Spleen (tissue), 11 donors: Measurements from ENCODE around the gene KIAA1210. TPM values are rescaled to one million over a fixed set of nuclear protein-coding genes. Genes with fewer than 3 reads are reported as not detected.

Experiments
- DNase-seq: peaks from one replicate; pipeline ENCODE4 v3.0.0-alpha.2; 2020
- H3K27ac ChIP-seq, 8 donors: fragments of 200-600 bp; sonication (generic) in 7 of 8; 1 replicate in 4 of 8; 2 replicates in 4 of 8; pipeline versions ENCODE4 v1.5.0 to v1.8.0; 2016 to 2021; ENCODE audit warnings: inconsistent platforms in 4 of 8, mild to moderate bottlenecking in 4 of 8, moderate library complexity in 1 of 8
- H3K27me3 ChIP-seq, 7 donors: fragments of 200-600 bp; sonication (generic) in 6 of 7; replicated peaks in 1 of 7; 1 replicate in 4 of 7; 2 replicates in 3 of 7; pipeline versions ENCODE4 v1.5.0 to v1.8.0; 2016 to 2021; ENCODE audit warnings: inconsistent platforms in 3 of 7, mild to moderate bottlenecking in 1 of 7
- H3K36me3 ChIP-seq, 6 donors: fragments of 200-600 bp; sonication (generic) in 5 of 6; 1 replicate in 4 of 6; 2 replicates in 2 of 6; pipeline versions ENCODE4 v1.5.0 to v1.8.0; 2016 to 2021; ENCODE audit warnings: inconsistent platforms in 2 of 6
- H3K4me1 ChIP-seq, 6 donors: fragments of 200-600 bp; sonication (generic) in 5 of 6; 1 replicate in 3 of 6; 2 replicates in 3 of 6; pipeline versions ENCODE4 v1.5.0 to v1.8.0; 2016 to 2021; ENCODE audit warnings: inconsistent platforms in 3 of 6
- H3K4me3 ChIP-seq, 8 donors: fragments of 200-600 bp; sonication (generic) in 7 of 8; 1 replicate in 4 of 8; 2 replicates in 4 of 8; pipeline versions ENCODE4 v1.5.0 to v1.8.0; 2016 to 2021; ENCODE audit warnings: inconsistent platforms in 4 of 8, mild to moderate bottlenecking in 4 of 8, moderate library complexity in 2 of 8
- H3K9me3 ChIP-seq, 8 donors: fragments of 200-600 bp; sonication (generic) in 7 of 8; 1 replicate in 4 of 8; 2 replicates in 4 of 8; pipeline versions ENCODE4 v1.5.0 to v1.8.0; 2016 to 2021; ENCODE audit warnings: inconsistent platforms in 4 of 8
- CTCF ChIP-seq, 11 experiments: fragments of 200-600 bp in 7 of 11; fragments of 450-650 bp in 4 of 11; sonication (generic) in 4 of 11; IDR thresholded peaks in 8 of 11; conservative IDR thresholded peaks in 3 of 11; 1 replicate in 7 of 11; 2 replicates in 4 of 11; pipeline versions ENCODE4 v1.4.0 to v1.8.0; 2016 to 2021; ENCODE audit warnings: antibody characterized with exemption in 11 of 11, inconsistent platforms in 4 of 11, mild to moderate bottlenecking in 1 of 11
- POLR2A ChIP-seq, 3 donors: fragments of 450-650 bp; IDR thresholded peaks; one replicate each; pipeline ENCODE4 v1.5.1; 2017; ENCODE audit warnings: antibody characterized with exemption in 3 of 3, mild to moderate bottlenecking in 1 of 3
- POLR2AphosphoS5 ChIP-seq, 3 donors: sonication (generic); formaldehyde crosslinking; IDR thresholded peaks; one replicate each; pipeline ENCODE4 v1.5.1; 2017; ENCODE audit warnings: antibody characterized with exemption in 3 of 3
- whole genome bisulfite sequencing, 5 donors: extraction: QIAGEN DNeasy Blood & Tissue Kit in 3 of 5; methylation state at CpG; one replicate each; pipeline versions ENCODE4 v1.1.5 to v1.1.7; 2013 to 2018; 5-methylcytosine and 5-hydroxymethylcytosine counted together
- intact Hi-C: fragments of 100-400 bp; cut with DNase I; formaldehyde crosslinking; loops from one replicate; pipeline ENCODE4 v1.15.0; 2023; ENCODE audit warnings: low total_unique reads
- polyA plus RNA-seq, 3 donors: library from polyadenylated mRNA; stranded (reverse); fragments of 200-250 nt; gene quantifications; one replicate each; pipeline ENCODE4 v1.2.1, GENCODE V29; 2013
- total RNA-seq, 7 donors: library from RNA; depleted of rRNA in 3 of 7; stranded (reverse); fragments of >200 nt in 3 of 7; fragmentation: NEBNext Ultra II Directional in 4 of 7; extraction: Animal tissue kit (Norgen Biotek cat#: 25700) in 4 of 7; gene quantifications; one replicate each; pipeline versions ENCODE4 v1.1.0 to v1.2.1, GENCODE V29; 2016 to 2021
- donor health status: healthy with polysubstance abuse.
- donor health status: DM: no; HTN: no; CAD: no; lungs with moderate emphysema.
- donor health status: DM: no; HTN: no; CAD: no.
- donor health status: Bipolar disorder and iron deficiency.
- donor health status: healthy.
- donor health status: DM: no; HTN: no; CAD: no.
- donor health status: DM: yes; HTN: yes; CAD: no.

Gene KIAA1210
- total and polyA plus RNA-seq, 10 donors, result not detected

- Histone ChIP-seq H3K9me3 (no peaks in the 10 kb centered on the region), H3K27ac (no peak overlapping the region), H3K4me1 (no peaks in the 10 kb centered on the region), H3K4me3 (no peak overlapping the region), H3K27me3 (peaks cover 0 to 5% (median 0%) of the 10 kb centered on the region in 7 donors), H3K36me3 (no peaks in the 10 kb centered on the region)
- intact Hi-C loops, result no loop called here
- 77 to 93% (median 89%) methylated on average over 3 of the region's 3 CpGs for WGBS, 5 donors
- DNase-seq, result no peak
- TF ChIP-seq POLR2AphosphoS5 (IDR thresholded peaks at IDR 0.05) (no peak), POLR2A (IDR thresholded peaks at IDR 0.05) (no peak), CTCF (IDR thresholded peaks at IDR 0.05 in 8 of 11, conservative IDR thresholded peaks at IDR 0.05 in 3 of 11) (no peak)
Observed at GRCh38 chrX:119075270-119076025, 52.2 kb downstream of the KIAA1210 start.

GRCh38 chrX:119073911-119074310 is 53.7 kb downstream of the KIAA1210 start:
- no peaks in the 10 kb centered on the region for H3K4me1 ChIP-seq
- peaks cover 0 to 5% (median 0%) of the 10 kb centered on the region in 7 donors for H3K27me3 ChIP-seq
- no peaks in the 10 kb centered on the region for H3K36me3 ChIP-seq
- H3K4me3 ChIP-seq, result no peak overlapping the region
- TF ChIP-seq CTCF (IDR thresholded peaks at IDR 0.05 in 8 of 11, conservative IDR thresholded peaks at IDR 0.05 in 3 of 11), result no peak
- TF ChIP-seq POLR2AphosphoS5 (IDR thresholded peaks at IDR 0.05), result no peak
- TF ChIP-seq POLR2A (IDR thresholded peaks at IDR 0.05), result no peak
- no peaks in the 10 kb centered on the region for H3K9me3 ChIP-seq
- no peak for DNase-seq
- H3K27ac ChIP-seq, result no peak overlapping the region
- WGBS, 5 donors, result 85 to 97% (median 93%) methylated on average over 16 to 19 of the region's 19 CpGs
- intact Hi-C loops, result no loop called here

- Histone ChIP-seq H3K27me3 (peaks cover 0 to 5% (median 0%) of the 10 kb centered on the region in 7 donors), H3K4me1 (no peaks in the 10 kb centered on the region), H3K27ac (no peak overlapping the region), H3K9me3 (no peaks in the 10 kb centered on the region), H3K4me3 (no peak overlapping the region), H3K36me3 (no peaks in the 10 kb centered on the region)
- intact Hi-C loops, result no loop called here
- no peak for TF ChIP-seq POLR2A (IDR thresholded peaks at IDR 0.05)
- no peak for TF ChIP-seq CTCF (IDR thresholded peaks at IDR 0.05 in 8 of 11, conservative IDR thresholded peaks at IDR 0.05 in 3 of 11)
- no peak for TF ChIP-seq POLR2AphosphoS5 (IDR thresholded peaks at IDR 0.05)
- 90 to 98% (median 95%) methylated on average over 33 to 43 of the region's 43 CpGs for WGBS, 5 donors
- peak; percentile 73 for DNase-seq
Observed at GRCh38 chrX:119073200-119073905, 54.3 kb downstream of the KIAA1210 start.

- no peaks in the 10 kb centered on the region for H3K9me3 ChIP-seq
- peaks cover 0 to 5% (median 0%) of the 10 kb centered on the region in 7 donors for H3K27me3 ChIP-seq
- DNase-seq, result no peak
- no peaks in the 10 kb centered on the region for H3K36me3 ChIP-seq
- H3K27ac ChIP-seq, result no peak within 1 kb of the TSS
- no peaks in the 10 kb centered on the region for H3K4me1 ChIP-seq
- TF ChIP-seq POLR2A (IDR thresholded peaks at IDR 0.05), result no peak
- TF ChIP-seq POLR2AphosphoS5 (IDR thresholded peaks at IDR 0.05), result no peak
- TF ChIP-seq CTCF (IDR thresholded peaks at IDR 0.05 in 8 of 11, conservative IDR thresholded peaks at IDR 0.05 in 3 of 11), result no peak
- intact Hi-C loops, result no loop called here
- H3K4me3 ChIP-seq, result no peak within 1 kb of the TSS
- WGBS, 5 donors, result 85 to 96% (median 93%) methylated on average over 6 of the region's 6 CpGs
Observed at GRCh38 chrX:119072744-119073143, 54.9 kb downstream of the KIAA1210 start, which contains the start of gene CT47C1. TSS of gene CT47C1 (plus strand) at chrX:119072993. CDS start at chrX:119073226, 233 bp downstream.
